Activated CD4-positive, alpha-beta T cell treated with anti-CD3 and anti-CD28 coated beads for 48 hours (primary cell): Measurements from ENCODE around the gene SH3YL1.
"Not testable (repeated sequence)": the region's sequence is repeated elsewhere in the genome, so short reads cannot be mapped to it uniquely, and the experiment has no call there.

Experiments used
- DNase-seq: peaks from one replicate; pipeline ENCODE4 v3.0.0-alpha.2; 2020

Gene SH3YL1

DNA sequence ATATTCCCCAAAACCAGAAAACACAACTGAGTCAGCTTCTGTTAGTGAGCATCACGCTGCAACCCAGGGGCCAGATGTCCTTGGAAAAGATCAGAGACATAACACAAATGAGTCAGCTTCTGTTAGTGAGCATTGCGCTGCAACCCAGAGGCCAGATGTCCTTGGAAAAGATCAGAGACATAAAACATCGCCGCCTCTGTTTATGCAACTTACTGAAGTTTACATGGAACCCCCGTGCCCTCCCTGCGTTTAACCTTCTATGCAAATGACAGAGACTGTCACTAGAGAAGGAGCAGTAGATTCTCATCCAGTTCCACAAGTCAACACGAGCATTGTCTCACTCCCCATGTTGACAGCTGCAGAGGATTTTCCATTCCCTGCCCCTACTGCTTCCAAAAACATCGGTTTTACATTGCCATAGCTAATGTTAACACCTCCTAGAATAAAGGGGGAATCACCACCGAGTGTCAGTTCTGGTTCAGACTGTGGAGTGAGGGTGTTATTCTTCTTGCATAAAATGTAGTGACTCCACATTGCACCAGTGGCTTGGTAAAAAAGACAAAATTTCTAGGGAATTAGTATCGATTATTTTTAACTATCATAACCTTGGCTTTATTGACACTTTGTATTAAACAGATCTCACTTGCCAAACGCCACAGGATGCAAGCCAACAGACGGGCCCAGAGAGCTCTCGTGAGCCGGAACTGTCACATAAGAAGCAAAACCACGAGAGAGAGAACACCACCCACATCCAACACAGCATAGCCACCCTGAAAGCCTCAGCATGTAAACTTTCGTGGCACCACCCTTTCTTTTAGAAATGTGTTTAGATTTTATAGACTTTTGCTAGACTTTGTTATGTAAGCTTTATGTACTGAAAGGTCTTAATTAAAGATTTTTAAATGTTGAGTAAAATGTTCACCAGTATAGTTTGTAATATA, 87.7 kb downstream of the SH3YL1 start:
- peak; percentile 48 for DNase-seq

- DNase-seq: no peak
Measured at GRCh38 chr2:175161-175786, 88.6 kb downstream of the SH3YL1 start.

DNA sequence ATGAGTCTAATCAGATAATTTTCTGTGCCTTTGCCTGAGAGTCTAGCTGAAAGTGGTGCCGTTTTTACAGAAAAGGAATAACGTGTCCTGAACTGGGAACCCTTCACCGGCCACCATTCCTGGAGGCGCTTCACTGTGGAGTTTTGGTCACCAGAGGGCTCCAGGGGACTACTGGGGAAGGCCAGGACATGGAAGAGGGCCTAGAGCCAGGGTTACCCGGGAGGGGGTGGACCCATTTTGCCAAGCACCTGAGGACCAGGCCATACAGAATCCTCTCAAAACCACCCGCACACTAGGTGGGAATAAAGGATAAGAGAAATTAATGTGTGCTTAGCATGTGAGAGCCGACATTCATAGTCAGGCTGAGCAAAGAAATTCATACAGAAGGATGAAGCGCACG, 91.7 kb downstream of the SH3YL1 start:
- not testable (repeated sequence) for DNase-seq

DNA sequence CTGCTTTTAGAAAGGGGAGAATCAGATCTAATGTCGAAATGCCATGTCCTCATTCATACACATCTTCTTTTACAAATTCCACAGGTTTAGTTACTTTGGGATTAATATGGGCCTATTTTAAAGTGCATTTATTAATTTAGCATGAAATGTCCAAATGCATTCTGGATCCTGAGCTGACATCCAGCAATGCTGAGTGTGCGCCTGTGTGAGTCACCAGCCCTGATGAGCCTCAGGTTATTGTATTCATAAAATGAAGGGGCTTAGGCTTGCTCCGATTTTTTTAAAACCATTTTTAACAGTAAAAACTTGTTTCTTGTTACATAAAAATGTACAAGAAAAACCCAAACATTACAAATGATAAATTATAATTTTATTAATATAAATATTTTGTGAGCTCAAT, 94.1 kb downstream of the SH3YL1 start:
- DNase-seq: no peak
